Mucosa of descending colon (tissue), 3 donors: ENCODE results near the gene SSNA1. TPM values are rescaled to one million over a fixed set of nuclear protein-coding genes. Genes with fewer than 3 reads are reported as not detected.

Experiments
- ATAC-seq: fragments of 200-7000 bp; cut with Tn5 transposase; one replicate; pipeline ENCODE4 v1.9.1; 2020; ENCODE audit warnings: mild to moderate bottlenecking, moderate library complexity
- DNase-seq, 3 donors: peaks; one replicate each; pipeline ENCODE4 v3.0.0-alpha.2; 2020
- H3K36me3 ChIP-seq: fragments of 200-600 bp; one replicate; pipeline ENCODE4 v1.8.0; 2021; ENCODE audit warnings: low read depth, mild to moderate bottlenecking
- H3K4me1 ChIP-seq: fragments of 200-600 bp; one replicate; pipeline ENCODE4 v1.8.0; 2021; ENCODE audit warnings: low read depth, mild to moderate bottlenecking
- H3K4me3 ChIP-seq: fragments of 200-600 bp; one replicate; pipeline ENCODE4 v1.8.0; 2021; ENCODE audit warnings: mild to moderate bottlenecking
- H3K9me3 ChIP-seq: fragments of 200-600 bp; one replicate; pipeline ENCODE4 v1.8.0; 2021; ENCODE audit warnings: mild to moderate bottlenecking
- intact Hi-C, 2 donors: fragments of 100-400 bp; cut with DNase I in 1 of 2; cut with micrococcal nuclease in 1 of 2; formaldehyde crosslinking; loops; one replicate each; pipeline versions ENCODE4 v1.11.0 to v1.11.1; 2022; cut with DNase I, micrococcal nuclease
- total RNA-seq, 3 donors: library from RNA; stranded (reverse); fragmentation: NEBNext Ultra II Directional in 2 of 3; extraction: Animal tissue kit (Norgen Biotek cat#: 25700) in 2 of 3; gene quantifications; one replicate each; pipeline versions ENCODE4 v1.2.1 to v1.2.4, GENCODE V29; 2021 to 2023
- TF ChIP-seq, protein P1 (sequence below): fragments of 200-600 bp; IDR thresholded peaks from one replicate; pipeline ENCODE4 v1.8.0; 2022; ENCODE audit warnings: antibody characterized with exemption, mild to moderate bottlenecking
- donor health status: DM: no; HTN: no; CAD: no; lungs with moderate emphysema.
- donor health status: DM: no; HTN: no; CAD: no.
- donor health status: DM: no; HTN: yes; CAD: no.

SSNA1 gene
- total RNA-seq, 3 donors from 2014 or later = 56.7 to 71.1 (median 64.0) TPM

DNA sequence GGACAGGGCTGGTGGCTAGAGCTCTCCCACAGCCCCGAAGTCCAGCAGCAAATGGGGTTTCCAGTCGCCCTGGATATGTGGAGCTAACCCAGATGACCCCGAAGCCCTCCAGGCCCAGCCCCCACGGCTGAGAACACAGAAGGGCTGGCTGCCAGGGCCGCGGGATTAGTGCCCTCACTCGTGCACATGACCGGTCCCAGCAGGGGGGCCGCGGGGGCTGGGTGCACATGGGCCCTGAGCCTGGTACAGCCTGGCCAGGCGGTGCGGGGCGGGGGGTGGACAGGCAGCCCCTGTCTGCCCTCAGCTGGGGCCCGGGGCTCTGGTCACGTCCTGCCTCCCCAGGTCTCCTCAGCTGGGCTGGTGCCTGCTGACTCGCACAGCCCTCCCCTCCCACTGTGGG is 5.9 kb downstream of the SSNA1 start:
- H3K4me1 ChIP-seq = peaks cover 65% of the 10 kb centered on the region
- TF ChIP-seq, protein P1, sequence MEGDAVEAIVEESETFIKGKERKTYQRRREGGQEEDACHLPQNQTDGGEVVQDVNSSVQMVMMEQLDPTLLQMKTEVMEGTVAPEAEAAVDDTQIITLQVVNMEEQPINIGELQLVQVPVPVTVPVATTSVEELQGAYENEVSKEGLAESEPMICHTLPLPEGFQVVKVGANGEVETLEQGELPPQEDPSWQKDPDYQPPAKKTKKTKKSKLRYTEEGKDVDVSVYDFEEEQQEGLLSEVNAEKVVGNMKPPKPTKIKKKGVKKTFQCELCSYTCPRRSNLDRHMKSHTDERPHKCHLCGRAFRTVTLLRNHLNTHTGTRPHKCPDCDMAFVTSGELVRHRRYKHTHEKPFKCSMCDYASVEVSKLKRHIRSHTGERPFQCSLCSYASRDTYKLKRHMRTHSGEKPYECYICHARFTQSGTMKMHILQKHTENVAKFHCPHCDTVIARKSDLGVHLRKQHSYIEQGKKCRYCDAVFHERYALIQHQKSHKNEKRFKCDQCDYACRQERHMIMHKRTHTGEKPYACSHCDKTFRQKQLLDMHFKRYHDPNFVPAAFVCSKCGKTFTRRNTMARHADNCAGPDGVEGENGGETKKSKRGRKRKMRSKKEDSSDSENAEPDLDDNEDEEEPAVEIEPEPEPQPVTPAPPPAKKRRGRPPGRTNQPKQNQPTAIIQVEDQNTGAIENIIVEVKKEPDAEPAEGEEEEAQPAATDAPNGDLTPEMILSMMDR = no peak
- no peak for ATAC-seq
- H3K9me3 ChIP-seq = no peaks in the 10 kb centered on the region
- H3K4me3 ChIP-seq = no peak overlapping the region
- H3K36me3 ChIP-seq = no peaks in the 10 kb centered on the region
- DNase-seq = peak in 2 of 3 donors; percentile 43 to 62
- intact Hi-C loops = no loop called here

DNA sequence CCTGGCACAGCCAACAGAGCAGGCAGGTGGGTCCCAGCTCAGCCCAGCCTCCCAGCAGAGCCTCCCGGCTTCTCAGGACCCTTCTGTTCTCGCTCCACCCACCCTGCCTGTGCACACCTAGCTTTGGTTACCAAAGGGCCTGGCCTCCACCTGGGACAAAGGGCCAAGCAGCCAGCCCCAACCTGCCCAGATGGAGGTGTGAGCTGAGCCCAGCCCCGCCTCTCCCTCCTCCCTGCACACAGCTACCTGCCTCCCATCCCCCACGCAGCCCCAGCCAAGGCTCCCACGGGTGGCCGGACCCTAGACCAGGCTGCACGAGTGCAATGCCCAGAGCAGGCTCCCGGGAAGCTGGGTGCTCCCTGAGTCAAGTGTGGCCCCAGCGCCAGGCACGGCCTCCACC is 6.4 kb downstream of the SSNA1 start:
- peak; percentile 82 to 90 (median 85) for DNase-seq
- ATAC-seq = peak; percentile 59
- no peaks in the 10 kb centered on the region for H3K9me3 ChIP-seq
- intact Hi-C loops = no loop called here
- TF ChIP-seq, protein P1 = no peak
- no peaks in the 10 kb centered on the region for H3K36me3 ChIP-seq
- no peak overlapping the region for H3K4me3 ChIP-seq
- H3K4me1 ChIP-seq = peaks cover 64% of the 10 kb centered on the region

DNA sequence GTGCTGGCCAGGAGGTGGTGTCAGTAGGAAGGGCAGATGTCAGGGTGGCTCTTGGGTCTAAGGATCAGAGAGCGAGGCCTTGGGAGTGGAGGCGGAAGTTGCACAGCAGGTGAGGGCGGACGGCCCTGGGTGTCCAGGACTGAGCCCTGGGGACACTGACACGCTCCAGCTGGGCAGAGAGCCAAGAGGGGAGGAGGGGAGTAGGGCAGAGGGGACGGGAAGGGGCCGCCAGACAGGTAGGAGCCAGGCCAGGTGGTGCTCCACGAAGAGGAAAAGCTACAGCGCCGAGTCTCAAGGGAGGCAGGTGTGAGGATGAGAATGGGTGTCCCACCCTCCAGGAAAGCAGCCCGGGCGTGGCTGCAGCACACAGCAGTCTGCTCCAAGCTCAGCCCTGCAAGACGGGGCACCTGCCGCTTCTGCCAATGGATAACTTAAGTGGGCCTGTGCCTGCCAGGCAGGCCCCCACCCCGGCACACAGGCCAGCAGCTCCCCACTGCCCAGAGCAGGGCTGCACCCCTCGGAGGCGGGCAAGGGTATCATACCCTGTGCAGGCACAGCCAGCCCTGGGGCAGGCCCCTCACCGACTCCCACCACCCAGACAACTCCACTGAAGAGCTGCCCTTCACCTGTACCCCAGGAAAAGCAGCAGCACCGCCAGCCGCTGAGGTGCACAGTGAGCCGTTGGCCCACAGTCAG is 7.2 kb downstream of the SSNA1 start:
- intact Hi-C loops = no loop called here
- peaks cover 57% of the 10 kb centered on the region for H3K4me1 ChIP-seq
- peaks cover under 1% of the 10 kb centered on the region for H3K36me3 ChIP-seq
- ATAC-seq (peak; percentile 72), DNase-seq (peak; percentile 90 to 94 (median 94))
- H3K4me3 ChIP-seq = no peak overlapping the region
- no peaks in the 10 kb centered on the region for H3K9me3 ChIP-seq
- TF ChIP-seq, protein P1 = no peak

DNA sequence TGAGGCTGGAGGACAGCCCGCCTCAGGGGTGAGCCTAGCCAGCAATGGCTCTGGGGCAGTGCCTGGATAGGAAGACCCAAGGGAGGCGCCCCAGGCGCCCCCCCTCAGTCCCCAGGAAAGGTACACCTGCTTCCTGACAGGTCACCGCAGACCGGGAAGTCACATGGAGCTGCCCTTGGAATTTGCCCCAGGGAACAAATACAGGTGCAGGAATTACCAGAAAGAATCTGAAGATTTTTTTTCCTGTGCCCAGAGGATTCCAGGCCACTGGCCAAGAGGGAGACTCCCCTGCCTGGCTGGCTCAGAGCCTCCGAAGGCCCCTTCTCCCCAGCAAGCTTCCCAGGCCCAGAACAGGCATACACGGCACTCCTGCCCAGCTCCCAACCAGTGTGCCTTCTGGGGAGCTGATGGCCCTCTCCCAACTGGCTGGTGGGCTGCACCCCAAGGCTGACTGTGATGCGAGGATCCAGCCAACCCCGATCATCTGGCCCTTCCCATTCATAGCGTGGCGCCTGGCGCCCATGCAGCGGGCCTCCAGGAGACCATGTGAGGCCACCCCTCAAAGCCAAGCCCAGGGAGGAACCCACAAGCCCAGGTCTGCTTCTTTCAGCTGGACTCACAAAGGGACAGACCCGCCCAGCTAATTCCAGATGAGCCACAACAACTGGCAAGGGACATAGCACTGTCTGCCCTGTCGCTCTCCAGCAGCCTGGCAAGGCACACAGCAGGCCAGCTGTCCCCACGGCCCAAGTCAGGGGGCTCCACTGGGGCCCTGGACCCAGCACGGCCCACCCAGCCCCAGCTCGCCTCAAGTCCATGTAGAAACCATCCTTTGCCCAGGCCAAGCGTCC is 9.8 kb downstream of the SSNA1 start:
- Histone ChIP-seq H3K36me3 (peaks cover 3% of the 10 kb centered on the region), H3K4me1 (peaks cover 60% of the 10 kb centered on the region)
- ATAC-seq = peak; percentile 39

DNA sequence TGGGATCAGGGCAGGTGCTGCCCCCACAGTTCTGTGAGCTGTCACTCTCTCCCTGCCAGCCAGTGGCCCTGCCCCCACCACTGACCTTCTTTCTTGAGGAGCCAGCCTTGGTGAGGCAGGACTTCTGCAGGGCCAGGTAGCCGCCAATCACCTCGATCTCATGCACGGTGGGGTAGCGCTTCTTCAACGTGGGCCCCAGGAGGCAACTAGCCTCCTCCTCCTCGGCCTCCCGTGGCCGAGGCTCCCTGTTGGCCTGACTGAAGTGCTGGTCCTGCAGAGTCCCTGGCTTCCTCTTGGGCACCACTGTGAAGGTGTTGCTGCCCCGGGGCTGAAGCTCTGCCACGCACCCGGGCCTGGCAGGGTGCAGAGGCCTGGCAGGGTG is 10.4 kb downstream of the SSNA1 start:
- TF ChIP-seq, protein P1 = no peak
- ATAC-seq (no peak), DNase-seq (no peak)
- H3K9me3 ChIP-seq = no peaks in the 10 kb centered on the region
- H3K4me1 ChIP-seq = peaks cover 65% of the 10 kb centered on the region
- intact Hi-C loops = no loop called here
- peak overlapping the region; percentile 56 for H3K4me3 ChIP-seq
- peaks cover 3% of the 10 kb centered on the region for H3K36me3 ChIP-seq

More for the DNA sequence above, 9.8 kb downstream of the SSNA1 start:
- intact Hi-C loops = no loop called here
- H3K9me3 ChIP-seq = no peaks in the 10 kb centered on the region
- TF ChIP-seq, protein P1 = no peak
- peak overlapping the region; percentile 56 for H3K4me3 ChIP-seq
- peak; percentile 81 to 85 (median 84) for DNase-seq
